ENCODE results near the gene ADAM17. TPM values are rescaled to one million over a fixed set of nuclear protein-coding genes. Genes with fewer than 3 reads are reported as not detected.
"Not testable (repeated sequence)": the region's sequence is repeated elsewhere in the genome, so short reads cannot be mapped to it uniquely, and the experiment has no call there.

ADAM17 gene
- total and polyA plus RNA-seq, 4 donors, result 3.3 to 14.1 (median 7.9) TPM

- no peaks in the 10 kb centered on the region for H3K4me1 ChIP-seq (ENCODE audit: control insufficient read depth in 4 of 4, insufficient read depth in 4 of 4, low read length in 3 of 4)
- no peaks in the 10 kb centered on the region for H3K27me3 ChIP-seq (ENCODE audit: control insufficient read depth in 4 of 4, insufficient read depth in 4 of 4, low read length in 3 of 4)
- H3K4me3 ChIP-seq (ENCODE audit: low read depth in 1 of 3, low read length in 3 of 3), result no peak overlapping the region
- 93% methylated on average over 10 of the region's 10 CpGs for WGBS
- TF ChIP-seq, protein P1, sequence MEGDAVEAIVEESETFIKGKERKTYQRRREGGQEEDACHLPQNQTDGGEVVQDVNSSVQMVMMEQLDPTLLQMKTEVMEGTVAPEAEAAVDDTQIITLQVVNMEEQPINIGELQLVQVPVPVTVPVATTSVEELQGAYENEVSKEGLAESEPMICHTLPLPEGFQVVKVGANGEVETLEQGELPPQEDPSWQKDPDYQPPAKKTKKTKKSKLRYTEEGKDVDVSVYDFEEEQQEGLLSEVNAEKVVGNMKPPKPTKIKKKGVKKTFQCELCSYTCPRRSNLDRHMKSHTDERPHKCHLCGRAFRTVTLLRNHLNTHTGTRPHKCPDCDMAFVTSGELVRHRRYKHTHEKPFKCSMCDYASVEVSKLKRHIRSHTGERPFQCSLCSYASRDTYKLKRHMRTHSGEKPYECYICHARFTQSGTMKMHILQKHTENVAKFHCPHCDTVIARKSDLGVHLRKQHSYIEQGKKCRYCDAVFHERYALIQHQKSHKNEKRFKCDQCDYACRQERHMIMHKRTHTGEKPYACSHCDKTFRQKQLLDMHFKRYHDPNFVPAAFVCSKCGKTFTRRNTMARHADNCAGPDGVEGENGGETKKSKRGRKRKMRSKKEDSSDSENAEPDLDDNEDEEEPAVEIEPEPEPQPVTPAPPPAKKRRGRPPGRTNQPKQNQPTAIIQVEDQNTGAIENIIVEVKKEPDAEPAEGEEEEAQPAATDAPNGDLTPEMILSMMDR (IDR thresholded peaks at IDR 0.05; ENCODE audit: low read depth, low read length, missing input control), result no peak
- DNase-seq (ENCODE audit: low spot score), result no peak
- no peak overlapping the region for H3K27ac ChIP-seq (ENCODE audit: low read depth in 1 of 2, low read length in 2 of 2)
- peaks cover 0 to 14% (median 11%) of the 10 kb centered on the region in 4 donors for H3K36me3 ChIP-seq (ENCODE audit: control insufficient read depth in 4 of 4, insufficient read depth in 3 of 4, low read depth in 1 of 4, low read length in 3 of 4)
- H3K9me3 ChIP-seq (ENCODE audit: control insufficient read depth in 4 of 4, low read length in 3 of 4), result peaks cover 1 to 12% (median 6%) of the 10 kb centered on the region in 4 donors
- no peak overlapping the region for H3K9ac ChIP-seq (ENCODE audit: low read depth in 1 of 2, low read length in 2 of 2)
Measured at GRCh38 chr2:9596621-9597311, 41.1 kb upstream of the ADAM17 start.

GRCh38 chr2:9595746-9596145 is 40.1 kb upstream of the ADAM17 start:
- H3K4me1 ChIP-seq (ENCODE audit: control insufficient read depth in 4 of 4, insufficient read depth in 4 of 4, low read length in 3 of 4), result no peaks in the 10 kb centered on the region
- H3K27me3 ChIP-seq (ENCODE audit: control insufficient read depth in 4 of 4, insufficient read depth in 4 of 4, low read length in 3 of 4), result no peaks in the 10 kb centered on the region
- H3K9ac ChIP-seq (ENCODE audit: low read depth in 1 of 2, low read length in 2 of 2), result no peak overlapping the region
- H3K9me3 ChIP-seq (ENCODE audit: control insufficient read depth in 4 of 4, low read length in 3 of 4), result peaks cover 1 to 12% (median 6%) of the 10 kb centered on the region in 4 donors
- 38% methylated on average over 2 of the region's 2 CpGs for WGBS
- H3K27ac ChIP-seq (ENCODE audit: low read depth in 1 of 2, low read length in 2 of 2), result no peak overlapping the region
- TF ChIP-seq MAX (IDR thresholded peaks at IDR 0.05), result no peak
- no peak for DNase-seq (ENCODE audit: low spot score)
- H3K36me3 ChIP-seq (ENCODE audit: control insufficient read depth in 4 of 4, insufficient read depth in 3 of 4, low read depth in 1 of 4, low read length in 3 of 4), result peaks cover 0 to 20% (median 10%) of the 10 kb centered on the region in 4 donors
- no peak overlapping the region for H3K4me3 ChIP-seq (ENCODE audit: low read depth in 1 of 3, low read length in 3 of 3)

GRCh38 chr2:9595256-9595655 is 39.6 kb upstream of the ADAM17 start:
- H3K36me3 ChIP-seq (ENCODE audit: control insufficient read depth in 4 of 4, insufficient read depth in 3 of 4, low read depth in 1 of 4, low read length in 3 of 4), result peaks cover 0 to 21% (median 8%) of the 10 kb centered on the region in 4 donors
- H3K4me3 ChIP-seq (ENCODE audit: low read depth in 1 of 3, low read length in 3 of 3); DNase-seq (ENCODE audit: low spot score); H3K9ac ChIP-seq (ENCODE audit: low read depth in 1 of 2, low read length in 2 of 2); H3K27ac ChIP-seq (ENCODE audit: low read depth in 1 of 2, low read length in 2 of 2); H3K27me3 ChIP-seq (ENCODE audit: control insufficient read depth in 4 of 4, insufficient read depth in 4 of 4, low read length in 3 of 4); H3K4me1 ChIP-seq (ENCODE audit: control insufficient read depth in 4 of 4, insufficient read depth in 4 of 4, low read length in 3 of 4): not testable (repeated sequence)
- H3K9me3 ChIP-seq (ENCODE audit: control insufficient read depth in 4 of 4, low read length in 3 of 4), result peaks cover 1 to 12% (median 6%) of the 10 kb centered on the region in 4 donors
- WGBS, result 77% methylated on average over 6 of the region's 6 CpGs

- peaks cover 0 to 19% (median 3%) of the 10 kb centered on the region in 4 donors for H3K36me3 ChIP-seq (ENCODE audit: control insufficient read depth in 4 of 4, insufficient read depth in 3 of 4, low read depth in 1 of 4, low read length in 3 of 4)
- 87% methylated on average over 2 of the region's 2 CpGs for WGBS
- DNase-seq (ENCODE audit: low spot score), result no peak
- no peaks in the 10 kb centered on the region for H3K4me1 ChIP-seq (ENCODE audit: control insufficient read depth in 4 of 4, insufficient read depth in 4 of 4, low read length in 3 of 4)
- H3K27ac ChIP-seq (ENCODE audit: low read depth in 1 of 2, low read length in 2 of 2), result no peak overlapping the region
- no peak for TF ChIP-seq FOXA2 (IDR thresholded peaks at IDR 0.05)
- H3K4me3 ChIP-seq (ENCODE audit: low read depth in 1 of 3, low read length in 3 of 3), result no peak overlapping the region
- no peaks in the 10 kb centered on the region for H3K27me3 ChIP-seq (ENCODE audit: control insufficient read depth in 4 of 4, insufficient read depth in 4 of 4, low read length in 3 of 4)
- peaks cover 0 to 6% (median 4%) of the 10 kb centered on the region in 4 donors for H3K9me3 ChIP-seq (ENCODE audit: control insufficient read depth in 4 of 4, low read length in 3 of 4)
- no peak overlapping the region for H3K9ac ChIP-seq (ENCODE audit: low read depth in 1 of 2, low read length in 2 of 2)
Measured at GRCh38 chr2:9594366-9595054, 38.9 kb upstream of the ADAM17 start.

Data from liver (tissue), 9 donors.